Measurements from ENCODE around the gene MED7.

The MED7 gene

GRCh38 chr5:157100140-157100679, 42.5 kb downstream of the MED7 start:
- no peak for DNase-seq

- no peak for DNase-seq
Observed at GRCh38 chr5:157088342-157088990, 54.2 kb downstream of the MED7 start.
